Superior temporal gyrus (tissue), 1 donor: ENCODE data around the gene IMPG2.
"Not testable (repeated sequence)": the region's sequence is repeated elsewhere in the genome, so short reads cannot be mapped to it uniquely, and the experiment has no call there.

Source experiments
- DNase-seq: peaks from one replicate; pipeline ENCODE4 v3.0.0-alpha.2; 2016; ENCODE audit errors: extremely low spot score

IMPG2 gene

DNA sequence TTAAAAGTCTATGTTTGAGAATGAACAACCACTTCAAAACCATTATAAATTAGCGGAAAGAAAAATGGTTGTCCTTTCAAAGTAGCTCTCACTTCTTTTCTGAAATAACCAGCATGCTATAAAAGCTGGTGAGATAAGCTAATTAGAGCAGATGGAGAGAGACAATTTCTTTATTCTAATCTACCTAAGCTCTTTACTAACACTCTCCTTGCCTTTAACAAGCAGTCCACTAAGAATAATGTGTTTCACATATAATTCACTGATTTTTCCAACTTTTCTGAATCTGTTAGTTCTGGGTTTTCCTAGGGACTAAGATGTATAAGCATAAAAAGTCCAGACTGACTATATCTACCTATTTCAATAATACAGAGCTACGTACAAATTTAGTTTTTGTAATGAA lies at the start of gene IMPG2:
Gene IMPG2 (minus strand): TSS at position 101 of the 400 bp plus-strand sequence. CDS start 203 bp downstream, outside the sequence.
- DNase-seq, result no peak

DNA sequence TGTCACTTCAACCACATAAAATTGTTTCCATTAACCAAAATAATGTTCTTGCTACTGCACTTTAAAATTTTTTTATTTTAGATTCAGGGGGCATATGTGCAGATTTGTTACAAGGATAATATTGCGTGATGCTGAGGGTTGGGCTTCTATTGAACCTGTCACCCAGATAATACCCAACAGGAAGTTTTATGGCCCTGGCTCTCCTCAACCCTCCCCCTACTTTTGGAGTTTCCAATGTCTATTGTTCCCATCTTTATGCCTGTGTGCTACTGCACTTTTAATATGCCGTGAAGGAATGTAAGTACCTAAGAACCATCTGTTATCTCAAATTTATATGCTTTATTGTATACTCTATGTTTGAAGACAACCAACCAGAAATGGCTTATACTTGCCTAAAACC lies 42.0 kb upstream of the IMPG2 start:
- no peak for DNase-seq

DNA sequence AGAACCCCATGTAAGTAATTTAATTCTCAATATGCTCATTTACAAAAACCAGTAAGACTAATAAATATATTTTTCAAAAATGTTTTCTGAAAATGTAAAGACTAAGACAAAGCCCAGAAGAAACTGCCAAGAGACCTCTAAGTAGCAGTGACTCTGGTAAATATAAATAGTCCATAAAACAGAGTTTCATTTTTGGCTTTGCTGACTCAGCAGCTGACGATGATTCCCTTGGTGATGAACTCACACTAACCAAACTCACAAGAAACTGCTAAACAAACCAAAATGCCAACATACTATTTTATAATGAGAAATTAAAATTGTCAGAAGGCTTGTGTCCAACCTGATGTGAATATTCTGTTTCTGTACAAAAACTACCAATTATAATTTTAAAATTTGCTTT lies 31.5 kb upstream of the IMPG2 start:
- no peak for DNase-seq

DNA sequence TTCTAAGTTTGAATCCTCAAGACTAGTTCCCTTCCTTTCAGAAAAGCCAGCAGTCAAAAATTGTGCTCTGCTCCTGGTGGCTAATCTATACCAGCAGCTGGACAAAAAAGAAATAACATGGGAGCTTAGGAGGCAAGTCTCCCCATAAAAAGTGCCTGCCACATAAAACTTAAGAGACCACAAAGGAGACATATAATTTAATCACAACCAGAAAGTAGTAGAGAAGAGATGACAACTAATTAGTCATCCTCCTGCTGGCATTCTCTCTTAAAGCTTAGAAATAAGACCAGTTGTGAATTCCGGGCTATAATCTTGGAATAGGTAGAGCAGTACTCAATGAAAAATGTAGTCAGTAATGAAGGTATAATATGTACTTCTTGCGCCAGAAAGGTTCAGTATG lies 20.2 kb upstream of the IMPG2 start:
- no peak for DNase-seq

DNA sequence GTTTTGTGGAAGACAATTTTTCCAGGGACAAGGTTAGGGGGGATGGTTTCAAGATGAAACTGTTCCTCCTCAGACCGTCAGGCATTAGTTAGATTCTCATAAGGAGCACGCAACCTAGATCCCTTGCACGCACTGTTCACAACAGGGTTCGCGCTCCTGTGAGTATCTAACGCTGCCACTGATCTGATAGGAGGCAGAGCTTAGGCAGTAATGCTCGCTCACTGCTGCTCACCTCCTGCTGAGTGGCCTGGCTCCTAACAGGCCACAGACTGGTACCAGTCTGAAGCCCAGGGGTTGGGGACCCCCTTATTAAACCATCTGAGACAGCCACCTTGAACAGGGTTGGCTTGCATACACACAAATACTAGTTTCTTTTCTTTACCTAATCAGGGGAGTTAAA lies 13.5 kb upstream of the IMPG2 start:
- DNase-seq, result no peak

DNA sequence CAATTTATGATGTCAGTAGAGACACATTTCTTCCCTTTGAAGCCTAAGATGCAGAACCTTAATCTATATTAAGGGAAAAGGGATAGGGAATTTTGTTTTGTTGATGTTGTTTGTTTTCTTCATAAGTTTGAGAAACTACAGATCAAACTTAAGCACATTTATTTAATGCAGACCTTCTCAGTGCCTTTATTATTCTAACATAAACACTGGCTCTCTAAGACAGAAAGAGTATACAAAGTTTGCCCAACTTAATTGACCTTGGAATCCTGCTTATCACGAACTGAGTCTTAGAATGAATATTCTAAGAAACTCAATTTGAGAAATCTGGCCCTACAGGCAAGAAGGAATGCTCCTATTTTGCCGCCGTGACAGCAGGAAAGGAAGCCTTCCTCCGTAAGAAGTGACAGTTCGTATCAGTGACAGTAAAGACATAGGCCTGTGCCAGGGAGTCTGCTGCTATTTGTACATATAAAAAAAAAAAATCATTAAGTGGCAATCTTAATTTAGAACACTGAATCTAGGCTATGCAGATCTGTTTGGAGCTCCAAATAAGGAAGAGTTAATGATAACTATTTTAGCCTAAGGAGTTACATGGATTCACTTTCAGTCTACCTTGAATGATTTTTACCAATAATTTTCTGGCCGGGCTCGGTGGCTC lies 8.8 kb upstream of the IMPG2 start:
- DNase-seq, result no peak

DNA sequence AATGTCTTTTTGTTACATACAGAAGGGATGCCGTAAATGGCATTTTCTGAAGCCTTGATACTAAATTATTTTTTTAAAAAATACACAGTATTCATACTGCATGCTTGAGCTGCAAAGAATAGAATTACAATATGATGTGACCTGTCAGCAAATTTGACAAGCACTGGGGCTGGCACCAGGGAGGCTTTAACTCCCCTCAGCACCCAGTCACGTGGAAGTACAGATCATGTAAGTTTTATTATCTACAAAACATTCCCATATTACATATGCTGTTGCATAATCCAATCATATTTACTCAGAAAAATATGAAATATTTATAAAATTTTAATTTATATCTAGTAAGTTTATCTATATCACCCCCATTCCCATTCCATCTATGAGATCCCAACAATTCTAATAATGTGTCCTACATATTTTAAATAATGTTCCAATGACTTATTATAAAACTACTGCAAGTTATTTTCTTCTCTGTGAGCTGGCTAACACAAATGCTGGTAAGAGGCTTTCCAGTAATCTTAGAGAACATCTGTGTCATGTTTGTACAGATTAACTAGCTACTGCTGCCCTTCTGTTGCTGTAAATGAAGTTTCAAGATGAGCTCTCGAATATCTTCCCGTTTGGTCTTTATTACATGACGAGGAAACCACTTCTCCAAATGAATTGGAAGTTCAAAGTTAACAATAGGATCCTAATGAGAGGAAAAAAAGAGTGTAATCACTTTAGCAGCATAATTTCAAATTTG lies 5.2 kb upstream of the IMPG2 start:
- no peak for DNase-seq

DNA sequence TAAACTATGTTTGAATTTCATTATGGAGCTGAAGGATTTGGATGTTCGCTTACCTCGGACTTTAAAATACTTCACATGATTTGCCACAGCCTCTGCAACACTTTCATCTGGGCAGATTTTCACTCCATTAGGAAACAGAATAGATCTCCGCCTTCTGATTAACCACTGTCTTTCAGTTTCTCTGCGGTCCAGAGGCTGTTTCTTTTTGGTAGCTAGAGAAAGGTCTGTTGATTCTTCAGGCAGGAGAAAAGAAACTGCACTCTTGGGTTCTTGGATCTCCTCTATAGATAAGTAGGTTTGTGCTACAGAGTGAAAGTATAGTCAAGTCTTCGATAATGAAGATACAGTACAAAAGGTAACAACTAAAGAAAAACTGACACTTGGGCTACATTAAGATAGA lies 844 bp downstream of the IMPG2 start:
- no peak for DNase-seq

DNA sequence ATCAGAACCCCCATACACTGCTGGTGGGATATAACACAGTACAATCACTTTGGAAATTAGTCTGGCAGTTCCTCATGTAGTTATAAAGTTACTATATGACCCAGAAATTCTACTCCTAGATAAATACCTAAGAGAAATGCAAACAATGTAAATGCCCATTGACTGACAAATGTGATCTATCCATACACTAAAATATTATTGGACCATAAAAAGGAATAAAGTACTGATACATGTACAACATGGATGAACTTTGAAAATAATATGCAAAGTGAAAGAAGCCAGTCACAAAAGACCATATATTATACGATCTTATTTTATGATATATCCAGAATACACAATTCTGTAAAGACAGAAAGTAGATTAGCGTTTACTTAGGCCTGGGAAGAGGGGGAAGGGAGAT lies 7.8 kb downstream of the IMPG2 start:
- DNase-seq, result no peak

DNA sequence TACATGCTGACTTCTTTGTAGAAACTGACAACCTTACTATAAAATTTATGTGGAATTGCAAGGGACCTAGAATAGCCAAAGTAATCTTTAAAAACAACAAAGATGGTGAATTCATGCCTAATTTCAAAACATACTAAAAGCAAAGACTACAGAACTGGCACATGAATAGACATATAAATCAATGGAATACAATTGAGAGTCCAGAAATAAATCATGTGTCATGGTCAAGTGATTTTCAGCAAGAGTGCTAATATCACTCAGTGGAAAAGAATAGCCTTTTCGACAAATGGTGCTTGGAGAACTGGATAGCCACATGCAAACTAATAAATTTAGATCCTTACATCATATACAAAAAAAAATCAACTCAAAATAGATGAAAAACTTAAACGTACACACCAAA lies 8.7 kb downstream of the IMPG2 start:
- DNase-seq, result no peak

DNA sequence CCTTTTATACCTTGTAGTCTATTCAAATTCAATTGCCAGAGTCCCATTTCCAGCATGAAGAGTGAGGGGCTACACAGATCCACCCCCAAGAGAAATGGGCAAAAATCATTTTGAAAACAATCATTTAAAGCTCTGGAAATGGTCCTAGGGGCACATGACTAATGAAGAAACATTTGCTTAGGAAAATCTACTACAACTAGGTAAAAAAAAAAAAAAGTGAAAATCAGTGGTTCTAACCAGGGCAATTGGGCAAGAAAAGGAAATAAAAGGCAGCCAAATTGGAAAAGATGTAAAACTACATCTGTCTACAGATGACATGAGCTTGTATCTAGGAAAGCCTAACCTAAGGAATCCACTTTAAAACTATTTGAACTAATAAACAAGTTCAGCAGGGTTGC lies 9.4 kb downstream of the IMPG2 start:
- DNase-seq, result no peak

DNA sequence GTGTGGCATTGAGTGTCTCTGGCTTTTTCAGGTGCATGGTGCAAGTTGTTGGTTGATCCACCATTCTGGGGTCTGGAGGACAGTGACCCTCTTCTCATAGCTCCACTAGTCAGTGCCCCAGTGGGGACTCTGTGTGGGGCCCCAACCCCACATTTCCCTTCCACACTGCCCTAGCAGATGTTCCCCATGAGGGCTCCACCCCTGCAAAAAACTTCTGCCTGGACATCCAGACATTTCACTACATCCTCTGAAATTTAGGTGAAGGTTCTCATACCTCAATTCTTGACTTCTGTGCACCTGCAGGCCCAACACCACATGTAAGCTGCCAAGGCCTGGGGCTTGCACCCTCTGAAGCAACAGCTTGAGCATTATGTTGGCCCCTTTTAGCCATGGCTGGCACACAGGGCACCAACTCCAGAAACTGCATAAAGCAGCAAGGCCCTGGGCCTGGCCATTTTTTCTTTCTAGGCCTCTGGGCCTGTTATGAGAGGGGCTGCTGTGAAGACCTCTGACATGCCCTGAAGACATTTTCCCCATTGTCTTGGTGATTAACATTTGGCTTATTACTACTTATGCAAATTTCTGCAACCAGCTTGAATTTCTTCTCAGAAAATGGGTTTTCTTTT lies 12.1 kb downstream of the IMPG2 start:
- not testable (repeated sequence) for DNase-seq

DNA sequence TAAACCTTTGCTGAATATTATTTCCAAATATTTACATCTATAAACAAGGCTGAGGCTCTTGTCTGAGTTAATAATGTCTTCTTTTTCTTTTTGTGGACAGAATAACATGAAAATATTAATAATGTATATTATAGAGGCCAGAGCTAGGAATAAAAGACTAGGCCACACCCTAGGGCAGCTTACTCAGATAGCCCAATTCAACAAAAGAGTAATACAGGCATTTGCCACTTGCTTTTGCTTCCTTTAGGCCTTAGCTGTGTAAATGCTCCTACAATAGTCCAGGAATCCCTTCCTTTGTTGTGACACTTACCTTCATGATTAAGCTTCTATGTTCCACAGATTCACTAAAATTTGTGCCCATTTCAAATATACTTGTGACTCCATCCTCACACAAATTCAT lies 16.5 kb downstream of the IMPG2 start:
- DNase-seq, result no peak

DNA sequence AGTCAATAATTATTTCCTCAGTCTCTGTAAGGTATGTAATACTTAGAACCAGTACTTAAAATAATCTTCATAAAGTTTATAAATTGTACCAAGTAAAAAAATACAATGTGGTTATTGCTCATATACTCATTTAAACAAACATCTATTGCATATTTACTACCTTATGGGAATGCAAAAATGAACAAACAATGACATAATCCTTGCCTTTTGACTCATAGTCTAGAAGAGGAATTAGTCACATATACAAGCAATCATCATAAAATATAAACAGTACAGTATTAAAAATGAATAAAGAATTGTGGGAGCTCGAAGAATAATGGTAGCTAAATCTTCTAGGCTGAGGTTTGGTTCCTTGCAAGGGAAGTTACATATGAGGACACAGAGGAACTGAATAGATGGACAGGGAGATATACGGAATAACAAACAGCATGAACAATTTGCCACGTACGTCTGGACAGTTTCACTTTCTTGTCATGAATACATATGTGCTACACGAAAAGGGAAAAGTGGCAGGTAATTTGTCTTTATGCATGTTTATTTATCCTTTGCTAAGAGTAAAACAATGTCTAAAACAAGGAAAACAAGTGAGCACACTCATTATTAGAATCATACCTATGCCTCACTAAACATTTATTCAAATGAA lies 17.2 kb downstream of the IMPG2 start:
- no peak for DNase-seq

DNA sequence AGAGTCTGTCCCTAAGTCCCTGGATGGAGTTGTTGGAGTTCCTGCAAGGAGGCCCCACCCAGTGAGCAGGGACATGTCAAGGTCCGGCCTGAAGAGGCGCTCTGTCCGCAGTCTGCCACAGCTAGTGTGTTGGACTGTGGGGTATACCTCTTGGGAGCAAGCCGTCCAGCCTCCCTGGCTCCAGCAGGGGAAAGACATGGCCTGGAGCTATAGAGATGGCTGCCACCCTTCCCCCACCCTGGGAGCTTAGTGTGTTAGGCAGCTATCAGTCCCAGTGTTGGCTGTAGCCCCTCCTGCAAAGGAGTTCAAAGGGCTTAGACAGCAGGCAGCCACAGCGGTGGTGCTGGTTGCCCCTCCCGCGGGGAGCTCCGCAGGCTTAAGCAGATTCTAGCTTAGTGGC lies 20.3 kb downstream of the IMPG2 start:
- no peak for DNase-seq

DNA sequence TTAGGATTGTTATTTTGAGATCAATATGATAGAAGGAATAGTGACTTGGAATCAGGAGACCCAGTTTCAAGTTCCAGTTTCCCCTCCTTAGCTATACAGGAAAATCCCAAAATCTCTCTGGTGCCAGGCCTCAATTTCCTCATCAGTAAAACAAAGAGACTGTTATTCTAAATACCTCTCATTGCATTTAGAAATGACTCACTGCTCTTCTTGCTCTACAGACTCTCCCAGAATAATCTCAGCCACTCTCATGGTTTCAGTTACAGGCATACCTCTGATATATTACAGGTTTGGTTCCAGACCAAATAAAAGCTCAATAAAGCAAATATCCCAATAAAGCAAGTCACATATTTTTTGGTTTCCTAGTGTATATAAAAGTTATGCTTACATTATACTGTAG lies 28.3 kb downstream of the IMPG2 start:
- no peak for DNase-seq

DNA sequence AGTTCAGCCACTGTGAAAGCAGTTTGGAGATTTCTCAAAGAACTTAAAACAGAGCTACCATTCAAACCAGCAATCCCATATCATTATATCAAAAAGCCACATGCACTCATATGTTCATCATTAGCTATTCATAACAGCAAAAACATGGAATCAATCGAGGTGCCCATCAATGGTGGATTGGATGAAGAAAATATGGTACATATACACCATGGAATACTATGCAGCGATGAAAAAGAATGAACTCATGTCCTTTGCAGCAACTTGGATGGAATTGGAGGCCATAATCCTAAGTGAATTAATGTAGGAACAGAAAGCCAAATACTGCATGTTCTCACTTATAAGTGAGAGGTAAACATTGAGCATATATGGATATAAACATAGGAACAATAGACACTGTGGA lies 32.1 kb downstream of the IMPG2 start:
- no peak for DNase-seq

DNA sequence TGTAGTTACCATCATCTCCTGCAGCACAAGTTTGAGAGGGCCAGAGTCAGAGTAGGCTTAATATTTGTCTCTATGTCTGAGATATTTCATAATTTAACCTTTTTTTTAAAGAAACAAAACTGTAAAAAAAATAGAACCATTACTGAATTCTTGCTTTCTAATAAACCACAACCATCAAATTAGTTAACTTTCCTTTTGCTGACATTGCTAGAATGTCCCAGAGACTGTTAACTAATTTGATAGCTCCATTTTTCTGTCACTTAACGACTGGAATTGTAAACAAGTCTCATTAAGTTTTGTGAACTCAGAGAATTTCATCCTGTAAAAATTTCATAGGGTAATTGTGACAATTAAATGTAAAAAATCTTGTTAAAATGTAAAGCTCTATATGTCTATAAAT lies 35.6 kb downstream of the IMPG2 start:
- DNase-seq, result no peak

DNA sequence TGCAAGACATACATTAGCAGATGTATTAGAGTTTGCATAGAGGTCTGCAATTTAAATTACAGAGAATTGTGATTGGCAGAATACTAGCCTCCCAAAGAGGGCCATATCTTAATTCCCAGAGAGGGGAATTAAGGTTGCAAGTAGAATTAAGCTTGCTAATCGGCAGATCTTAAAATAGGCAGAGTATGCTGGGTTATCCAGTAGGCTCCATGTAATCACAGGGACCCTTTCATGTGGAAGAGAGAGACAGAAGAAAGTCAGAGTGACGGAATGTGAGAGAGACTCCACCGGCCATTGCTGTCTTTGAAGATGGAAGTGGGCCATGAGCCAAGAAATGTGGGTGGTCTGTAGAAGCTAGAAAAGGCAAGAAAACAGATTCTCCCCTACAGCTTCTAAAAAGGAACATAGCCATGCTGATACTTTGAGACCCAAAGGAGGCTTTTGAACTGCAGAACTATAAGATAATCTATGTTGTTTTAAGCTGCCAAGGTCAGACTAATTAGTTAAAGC lies 38.8 kb downstream of the IMPG2 start:
- no peak for DNase-seq

DNA sequence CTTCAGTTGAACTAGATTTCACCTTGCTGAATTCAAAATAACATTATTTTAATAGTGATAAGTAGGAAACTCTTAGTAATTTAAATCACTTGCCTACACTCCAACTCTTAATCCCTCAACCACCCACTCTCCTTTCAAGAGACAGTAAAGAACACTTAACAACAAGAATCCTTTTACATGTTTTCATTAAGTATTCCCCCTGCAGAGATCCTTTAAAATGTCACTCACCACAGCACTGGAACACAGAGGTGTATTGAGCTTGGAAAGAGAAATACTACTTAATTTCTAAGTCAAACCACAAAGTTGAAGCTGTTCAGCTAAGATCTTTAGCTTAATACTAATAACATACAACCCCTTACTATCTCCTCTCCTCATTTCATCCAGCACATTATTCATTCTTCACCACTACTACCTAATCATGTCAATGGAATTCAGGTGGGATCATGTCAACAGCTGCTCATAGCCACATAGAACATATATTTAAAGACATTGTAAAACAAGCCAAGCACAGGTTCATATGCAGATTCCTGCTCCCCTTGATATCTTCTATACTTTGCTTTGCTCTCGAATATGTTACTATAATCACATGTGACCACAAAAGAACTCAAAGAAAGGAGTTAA lies 40.5 kb downstream of the IMPG2 start:
- DNase-seq, result no peak

DNA sequence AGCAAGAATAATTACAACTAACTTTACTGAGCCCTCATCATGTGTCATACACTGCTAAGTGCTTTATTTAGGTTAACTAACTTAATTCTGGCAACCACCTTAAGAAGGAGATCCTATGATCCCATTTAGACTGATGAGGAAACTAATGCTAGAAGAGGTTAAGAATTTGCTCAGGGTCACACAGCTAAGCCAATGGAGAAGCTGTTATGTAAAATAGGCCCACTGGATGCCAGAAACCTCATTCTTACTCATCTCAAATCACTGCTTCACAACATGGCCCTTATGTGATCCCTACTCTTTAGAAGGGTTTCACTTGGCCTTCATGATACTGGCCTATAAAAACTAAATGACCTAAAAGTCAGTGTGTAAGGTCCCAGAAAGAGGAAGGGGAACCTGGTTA lies 41.2 kb downstream of the IMPG2 start:
- no peak for DNase-seq

DNA sequence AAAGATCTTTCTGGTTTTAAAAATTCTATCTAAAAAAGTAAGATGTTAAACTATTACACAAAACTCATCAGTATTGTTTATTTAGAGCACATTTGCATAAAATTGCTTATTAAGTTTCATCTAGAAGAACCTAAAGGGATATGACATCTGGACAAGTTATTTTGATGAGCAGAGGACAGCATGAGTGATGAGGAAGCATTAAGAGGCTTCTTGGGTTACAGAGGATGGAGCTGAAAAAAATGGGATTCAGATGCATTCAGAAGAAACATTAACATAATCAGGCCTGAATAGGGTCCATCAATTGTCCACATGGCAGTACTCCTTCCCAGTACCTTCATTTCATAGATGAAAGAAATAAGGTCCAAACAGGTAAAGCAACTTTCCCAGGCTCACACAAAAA lies 41.6 kb downstream of the IMPG2 start:
- no peak for DNase-seq
